ENCODE results near the gene MYH9.

The MYH9 gene

GRCh38 chr22:36378080-36378868 is 9.5 kb downstream of the MYH9 start:
- Histone ChIP-seq H3K9me3 (ENCODE audit: control insufficient read depth, insufficient read depth, low read depth, low read length) (no peaks in the 10 kb centered on the region), H3K27ac (ENCODE audit: extremely low read depth, low read depth, low read length) (no peak overlapping the region), H3K36me3 (ENCODE audit: control insufficient read depth in 2 of 2, insufficient read depth in 1 of 2, low read length in 2 of 2) (peaks cover 13 to 20% of the 10 kb centered on the region in 2 experiments; a peak in 2 of 3 replicates), H3K4me3 (ENCODE audit: low read depth, low read length) (no peak overlapping the region), H3K4me1 (ENCODE audit: control insufficient read depth, insufficient read depth, low read length) (peaks cover 3% of the 10 kb centered on the region; the same call in 1 of the 2 replicates)
- TF ChIP-seq ZNF18 (tag by site-specific recombination; IDR thresholded peaks at IDR 0.05), result no peak
- peak; percentile 30; the same call in 1 of the 2 replicates for TF ChIP-seq ZIC2 (tag by site-specific recombination; IDR thresholded peaks at IDR 0.05)
- peak; percentile 67 for TF ChIP-seq ZNF513 (tag by site-specific recombination; IDR thresholded peaks at IDR 0.05)
- POLR2A ChIA-PET, result interaction anchor here (1.4 to 6.0 kb wide), 6 partner anchors 10 to 93 kb away, joined by 4 to 33 read pairs (median 6); partner anchors contain the start of gene MYH9
- CTCF ChIA-PET, result interaction anchor here (0.7 to 1.8 kb wide), 6 partner anchors 12 to 108 kb away, joined by 3 to 7 read pairs (median 4); no protein-coding TSS in a partner anchor

- H3K4me1 ChIP-seq (ENCODE audit: control insufficient read depth, insufficient read depth, low read length), result peaks cover 3% of the 10 kb centered on the region; the same call in 1 of the 2 replicates
- no peak overlapping the region for H3K27ac ChIP-seq (ENCODE audit: extremely low read depth, low read depth, low read length)
- peaks cover 10 to 15% of the 10 kb centered on the region in 2 experiments; a peak in 2 of 3 replicates for H3K36me3 ChIP-seq (ENCODE audit: control insufficient read depth in 2 of 2, insufficient read depth in 1 of 2, low read length in 2 of 2)
- H3K4me3 ChIP-seq (ENCODE audit: low read depth, low read length), result no peak overlapping the region
- H3K9me3 ChIP-seq (ENCODE audit: control insufficient read depth, insufficient read depth, low read depth, low read length), result no peaks in the 10 kb centered on the region
- TF ChIP-seq ZNF610 (tag by site-specific recombination; IDR thresholded peaks at IDR 0.05; ENCODE audit: borderline replicate concordance) (no peak), ZNF544 (tag by site-specific recombination; IDR thresholded peaks at IDR 0.05) (no peak), ZNF37A (tag by site-specific recombination; IDR thresholded peaks at IDR 0.05) (no peak), ZBTB7A (tag by site-specific recombination; IDR thresholded peaks at IDR 0.05; ENCODE audit: low read depth) (no peak), ZBTB17 (tag by site-specific recombination; IDR thresholded peaks at IDR 0.05) (no peak)
- ChIA-PET POLR2A (interaction anchor here (1.1 to 6.0 kb wide), 4 partner anchors 8 to 89 kb away, joined by 3 to 33 read pairs (median 4); partner anchors contain the start of gene MYH9), CTCF (interaction anchor here (1.0 kb wide), 1 partner anchor 30 kb away, joined by 3 read pairs; no protein-coding TSS in a partner anchor)
Observed at GRCh38 chr22:36377022-36377631, 10.6 kb downstream of the MYH9 start.

- no peak overlapping the region for H3K27ac ChIP-seq (ENCODE audit: extremely low read depth, low read depth, low read length)
- peaks cover 10% of the 10 kb centered on the region in 2 experiments; a peak in 2 of 3 replicates for H3K36me3 ChIP-seq (ENCODE audit: control insufficient read depth in 2 of 2, insufficient read depth in 1 of 2, low read length in 2 of 2)
- peaks cover 4% of the 10 kb centered on the region for H3K4me1 ChIP-seq (ENCODE audit: control insufficient read depth, insufficient read depth, low read length)
- POLR2A ChIA-PET, result interaction anchor here (1.1 to 6.0 kb wide), 3 partner anchors 9 to 90 kb away, joined by 3 to 33 read pairs (median 3); partner anchors contain the start of gene MYH9
- H3K4me3 ChIP-seq (ENCODE audit: low read depth, low read length), result no peak overlapping the region
- CTCF ChIA-PET, result interaction anchor here (1.0 to 2.5 kb wide), 2 partner anchors 30 to 94 kb away, joined by 3 to 7 read pairs; no protein-coding TSS in a partner anchor
- H3K9me3 ChIP-seq (ENCODE audit: control insufficient read depth, insufficient read depth, low read depth, low read length), result no peaks in the 10 kb centered on the region
- TF ChIP-seq ZNF514 (tag by site-specific recombination; IDR thresholded peaks at IDR 0.05) (no peak), ZNF449 (tag by site-specific recombination; IDR thresholded peaks at IDR 0.05) (no peak), ZBTB6 (tag by site-specific recombination; IDR thresholded peaks at IDR 0.05) (no peak), ZNF76 (tag by site-specific recombination; IDR thresholded peaks at IDR 0.05; ENCODE audit: borderline replicate concordance, low read depth) (no peak), ZNF292 (tag by site-specific recombination; IDR thresholded peaks at IDR 0.05; ENCODE audit: borderline replicate concordance, low read depth) (no peak), ATF2 (tag by site-specific recombination; IDR thresholded peaks at IDR 0.05; ENCODE audit: low read depth) (no peak), AEBP2 (tag by site-specific recombination; IDR thresholded peaks at IDR 0.05; ENCODE audit: borderline replicate concordance) (no peak)
Observed at GRCh38 chr22:36376265-36376664, 11.5 kb downstream of the MYH9 start.

Data from HEK293 (cell line).